Measurements from ENCODE around the gene ARHGAP26. TPM values are rescaled to one million over a fixed set of nuclear protein-coding genes. Genes with fewer than 3 reads are reported as not detected.

Gene ARHGAP26
- total RNA-seq, 1 donor from 2014 or later, result 75.0 TPM

DNA sequence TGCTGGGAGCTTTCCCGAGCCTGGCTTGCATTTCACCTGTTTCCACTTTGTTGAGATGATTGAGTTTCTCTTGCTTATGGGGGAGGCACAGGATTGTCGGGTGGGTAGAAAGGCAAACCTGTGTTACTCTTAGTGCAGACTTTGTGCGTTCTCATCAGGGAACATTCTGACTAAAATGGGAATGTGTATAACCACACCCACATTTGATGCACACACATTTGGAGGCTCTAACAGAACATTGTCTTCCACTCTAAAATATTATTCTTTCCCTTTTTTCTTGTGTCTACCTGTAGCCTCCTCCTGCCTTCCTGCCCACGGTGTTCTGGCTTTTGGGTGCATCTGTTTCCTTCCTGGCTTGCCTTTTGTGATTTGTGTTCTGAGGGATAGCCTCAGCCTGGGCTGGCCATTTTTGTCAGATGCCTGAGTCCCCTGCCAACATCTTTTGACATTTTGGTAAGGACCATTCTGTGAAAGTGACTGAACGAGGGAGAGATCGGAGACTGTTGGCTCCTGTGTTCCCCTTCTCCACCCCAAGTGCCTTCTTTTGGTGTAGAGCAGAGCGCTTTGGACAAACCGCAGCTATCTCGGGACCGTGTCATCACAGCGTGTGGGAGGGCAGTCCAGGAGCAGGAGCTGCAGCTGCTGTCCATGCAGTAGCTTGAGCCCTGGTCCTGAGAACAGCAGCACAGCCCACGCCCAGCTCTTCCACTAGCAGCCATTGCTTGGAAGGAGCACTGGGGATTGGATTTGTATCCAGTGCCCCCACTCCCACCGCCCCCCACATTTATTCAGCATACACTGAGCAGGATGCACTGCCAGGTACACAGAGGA is 101.4 kb downstream of the ARHGAP26 start:
- no peak for DNase-seq (ENCODE audit: low spot score)

DNA sequence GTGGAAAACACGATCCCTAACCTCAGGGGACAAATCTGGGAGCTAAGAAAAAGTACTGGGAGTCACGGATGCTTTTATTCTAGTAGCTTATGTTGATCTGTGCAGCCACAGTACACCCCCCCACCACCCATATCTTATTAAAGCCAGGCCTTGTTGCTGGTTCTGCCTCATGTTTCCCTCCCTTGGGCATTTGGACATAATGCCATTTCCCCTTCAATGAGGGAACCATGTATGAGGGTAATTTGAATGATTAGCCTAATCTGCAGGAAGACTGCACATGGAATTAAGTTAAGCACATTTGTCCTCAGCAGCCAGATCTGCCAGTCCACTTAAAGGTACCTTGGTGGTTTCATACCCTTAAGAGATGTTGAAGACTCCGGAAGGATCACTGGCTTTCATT is 102.0 kb downstream of the ARHGAP26 start:
- DNase-seq (ENCODE audit: low spot score), result no peak

- no peak for DNase-seq (ENCODE audit: low spot score)
These were observed 102.6 kb downstream of the ARHGAP26 start for GRCh38 chr5:142872795-142873194.

- DNase-seq (ENCODE audit: low spot score), result no peak
These were observed 103.7 kb downstream of the ARHGAP26 start for GRCh38 chr5:142873831-142874230.

- DNase-seq (ENCODE audit: low spot score), result peak; percentile 94
These were observed 104.4 kb downstream of the ARHGAP26 start for GRCh38 chr5:142874540-142874939.

DNA sequence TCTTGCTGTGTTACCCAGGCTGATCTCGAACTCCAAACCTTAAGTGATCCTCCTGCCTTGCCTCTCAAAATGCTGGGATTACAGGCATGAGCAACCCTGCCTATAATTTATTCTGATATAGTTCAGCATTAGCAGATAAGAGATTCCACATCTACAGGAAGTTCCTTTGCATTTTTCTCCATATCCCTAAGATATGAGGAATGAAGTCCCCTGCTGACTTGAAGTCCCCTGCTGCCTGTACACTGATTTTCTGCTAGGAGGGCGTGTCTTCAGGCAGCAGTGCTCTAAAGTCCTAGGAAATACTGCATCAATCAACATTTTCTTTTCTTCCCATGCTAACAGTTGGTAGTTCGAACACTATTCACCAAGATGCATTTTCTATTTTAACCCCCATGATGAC is 105.8 kb downstream of the ARHGAP26 start:
- no peak for DNase-seq (ENCODE audit: low spot score)

- DNase-seq (ENCODE audit: low spot score), result no peak
These were observed 106.6 kb downstream of the ARHGAP26 start for GRCh38 chr5:142876817-142877216.

GRCh38 chr5:142878111-142878510 is 107.9 kb downstream of the ARHGAP26 start:
- no peak for DNase-seq (ENCODE audit: low spot score)

DNA sequence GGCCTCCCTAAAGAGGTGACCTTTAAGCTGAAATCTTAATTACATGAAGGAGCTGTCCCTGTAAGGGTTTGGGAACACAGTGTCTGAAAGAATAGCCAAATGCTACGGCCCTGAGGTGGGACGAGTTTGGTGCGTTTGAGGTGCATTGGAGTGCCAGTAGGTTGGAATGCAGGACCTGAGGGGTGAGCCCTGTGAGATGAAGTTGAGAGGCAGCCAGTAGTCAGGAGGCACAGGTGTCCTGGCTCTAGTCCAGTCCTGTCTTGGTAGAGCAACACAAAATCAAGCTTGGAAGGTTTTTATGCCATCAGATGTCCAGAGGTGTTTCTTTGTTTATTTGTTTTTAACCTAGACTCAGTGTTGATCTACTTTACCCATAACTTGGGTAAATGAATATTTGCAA is 108.5 kb downstream of the ARHGAP26 start:
- no peak for DNase-seq (ENCODE audit: low spot score)

- DNase-seq (ENCODE audit: low spot score), result no peak
These were observed 111.1 kb downstream of the ARHGAP26 start for GRCh38 chr5:142881076-142881783.

DNA sequence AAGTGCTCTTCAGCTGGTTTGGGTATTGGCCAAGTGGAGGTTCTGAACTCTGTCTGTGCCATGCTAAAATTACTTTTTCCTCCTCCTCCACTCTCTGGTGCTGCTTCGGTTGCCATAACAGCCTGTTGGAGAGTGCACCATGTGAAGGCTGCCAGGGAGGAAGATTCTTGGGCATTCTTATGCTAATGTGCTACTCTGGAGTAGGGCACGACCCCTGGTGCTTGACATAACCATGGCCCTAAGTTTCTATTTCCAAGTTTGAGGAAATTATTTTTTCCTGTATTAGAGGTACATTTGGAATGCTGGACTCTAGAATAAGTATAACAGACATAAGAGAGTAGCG is 111.6 kb downstream of the ARHGAP26 start:
- DNase-seq (ENCODE audit: low spot score), result no peak

DNA sequence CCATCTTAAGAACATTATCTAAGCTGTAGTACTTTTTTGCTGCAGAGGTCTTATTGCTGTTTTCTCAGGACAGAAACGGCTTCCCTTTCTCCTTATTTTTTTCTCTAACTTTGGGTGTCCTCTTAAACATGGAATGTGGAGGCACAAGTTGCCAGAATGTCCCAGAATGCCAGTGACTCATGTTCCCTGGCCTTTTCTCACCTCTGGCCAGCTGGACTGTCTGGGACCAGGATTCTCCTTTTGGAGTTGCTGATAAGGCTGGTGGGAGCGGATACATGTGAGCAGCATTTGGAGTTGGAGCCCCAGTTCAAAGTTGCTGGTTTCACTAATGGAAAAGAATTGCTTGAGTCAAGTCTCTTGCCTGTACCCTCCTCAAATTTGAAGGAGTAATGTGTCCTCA is 112.8 kb downstream of the ARHGAP26 start:
- no peak for DNase-seq (ENCODE audit: low spot score)

DNA sequence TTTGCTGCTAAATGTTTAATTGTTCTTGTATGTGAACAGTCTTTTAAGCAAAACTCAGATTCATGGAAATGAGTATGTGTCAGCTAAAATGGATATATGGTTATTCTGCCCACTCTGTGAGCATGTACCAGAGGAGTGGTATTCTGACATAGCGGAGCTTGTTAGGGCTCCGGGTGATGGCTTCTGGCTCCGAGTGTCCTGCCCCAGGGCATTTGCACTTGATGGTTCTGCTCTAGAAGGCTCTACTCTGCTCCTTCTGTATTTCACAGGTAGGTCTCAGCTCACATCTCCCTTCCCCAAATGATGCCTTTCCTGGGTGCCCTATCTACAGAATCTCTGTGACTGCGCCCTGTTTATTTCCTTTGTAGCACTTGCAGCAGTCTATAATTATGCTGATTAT is 113.3 kb downstream of the ARHGAP26 start:
- no peak for DNase-seq (ENCODE audit: low spot score)

- DNase-seq (ENCODE audit: low spot score), result no peak
These were observed 113.9 kb downstream of the ARHGAP26 start for GRCh38 chr5:142884029-142884428.

GRCh38 chr5:142886211-142886610 is 116.0 kb downstream of the ARHGAP26 start:
- DNase-seq (ENCODE audit: low spot score), result no peak

DNA sequence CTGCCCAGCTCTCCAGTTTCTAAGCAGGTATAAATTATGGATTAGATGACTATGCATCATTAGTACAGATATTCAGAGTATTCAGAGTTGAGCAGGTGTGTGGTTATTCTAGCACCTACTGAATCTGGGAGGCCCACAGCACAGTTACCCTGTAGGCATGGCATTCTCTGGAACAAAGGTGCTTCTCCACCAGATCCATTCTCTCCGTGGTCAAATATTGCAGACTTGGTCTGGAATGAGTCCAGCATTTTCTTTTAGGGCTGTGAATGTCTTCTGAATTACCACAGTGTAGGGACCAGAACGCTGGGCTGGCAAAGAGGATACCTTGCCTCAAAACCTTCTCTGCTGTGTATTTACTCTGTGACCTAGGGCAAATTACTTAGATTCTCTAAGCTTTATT is 116.8 kb downstream of the ARHGAP26 start:
- no peak for DNase-seq (ENCODE audit: low spot score)

GRCh38 chr5:142888469-142889085 is 118.4 kb downstream of the ARHGAP26 start:
- DNase-seq (ENCODE audit: low spot score), result no peak

- no peak for DNase-seq (ENCODE audit: low spot score)
These were observed 121.8 kb downstream of the ARHGAP26 start for GRCh38 chr5:142892021-142892420.

DNA sequence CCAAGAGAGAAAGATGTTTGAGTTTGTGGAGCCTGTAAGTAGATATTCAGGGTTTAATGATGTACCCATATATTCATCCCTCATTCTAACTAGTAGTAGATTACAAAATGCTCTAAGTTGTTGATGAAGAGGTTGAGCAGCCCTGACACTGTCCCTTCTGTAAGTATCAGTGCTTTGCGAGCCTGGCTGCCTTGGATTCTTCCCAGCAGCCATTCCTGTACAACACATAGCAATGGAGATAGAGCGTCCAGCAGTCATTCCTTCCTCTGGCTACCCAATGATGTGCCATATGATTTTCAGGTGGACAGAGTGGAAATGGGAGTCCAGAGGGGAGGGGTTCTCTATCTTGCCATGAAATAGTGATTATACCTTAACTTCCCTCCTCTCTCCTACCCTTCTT is 124.1 kb downstream of the ARHGAP26 start:
- DNase-seq (ENCODE audit: low spot score), result no peak

GRCh38 chr5:142894749-142895148 is 124.6 kb downstream of the ARHGAP26 start:
- DNase-seq (ENCODE audit: low spot score), result no peak

DNA sequence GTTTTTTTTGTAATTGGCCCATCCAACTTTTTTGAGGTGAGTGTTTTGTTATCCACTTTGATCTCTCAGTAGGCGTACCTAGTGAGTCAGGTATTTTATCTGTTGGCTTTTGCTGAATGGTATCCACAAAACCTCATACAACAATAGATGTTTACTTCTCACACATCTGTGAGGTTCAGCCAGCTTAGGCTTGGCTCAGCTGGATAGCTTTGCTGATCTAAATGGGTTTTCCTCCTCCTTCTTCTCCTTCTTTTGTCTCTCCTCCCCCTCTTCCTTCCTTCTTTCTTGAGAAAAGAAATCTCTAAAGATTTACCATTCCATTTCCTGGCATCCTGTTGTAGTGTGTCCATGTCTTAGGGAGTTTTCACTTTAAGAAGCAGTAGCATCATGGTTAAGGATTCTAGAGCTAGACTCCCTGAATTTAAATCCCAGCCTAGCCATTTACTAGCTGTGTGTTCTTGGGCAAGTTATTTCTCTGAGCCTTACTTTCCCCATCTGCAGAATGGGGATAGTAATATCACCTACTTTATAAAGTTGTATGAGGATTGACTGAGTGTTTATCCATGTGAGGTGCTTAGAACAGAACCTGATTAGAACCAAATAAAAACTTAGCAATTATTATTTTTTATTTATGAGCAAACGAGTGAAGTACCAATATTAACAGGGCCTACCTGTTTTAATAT is 126.3 kb downstream of the ARHGAP26 start:
- no peak for DNase-seq (ENCODE audit: low spot score)

DNA sequence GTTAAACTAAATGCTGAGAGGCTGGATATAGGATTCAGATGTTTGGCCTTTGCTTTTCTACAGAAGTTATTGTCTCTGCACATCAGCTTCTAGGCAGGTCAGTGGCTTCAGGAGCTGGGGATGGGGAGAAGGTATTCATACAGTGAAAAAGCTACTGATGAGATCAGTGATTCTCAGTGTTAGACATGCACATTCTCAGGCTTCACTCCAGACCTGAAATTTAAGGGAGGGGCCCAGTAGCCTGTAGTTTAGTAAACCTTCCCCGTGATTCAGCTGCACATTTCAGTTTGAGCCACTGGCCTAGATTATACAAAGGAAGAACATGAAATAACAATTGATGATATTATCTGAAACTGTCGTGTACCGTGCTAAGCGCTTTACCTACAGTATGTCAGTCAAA is 127.2 kb downstream of the ARHGAP26 start:
- no peak for DNase-seq (ENCODE audit: low spot score)

Measured in mesenteric fat pad (tissue), 1 donor.